Panc1 (cell line): ENCODE data around the gene D2HGDH. TPM values are rescaled to one million over a fixed set of nuclear protein-coding genes. Genes with fewer than 3 reads are reported as not detected.

ENCODE experiments used
- ATAC-seq: fragments of 200-7000 bp; cut with Tn5 transposase; 2 replicates; pipeline ENCODE4 v1.9.1; 2020; ENCODE audit warnings: mild to moderate bottlenecking, moderate library complexity
- BruUV-seq: library from RNA; stranded (reverse); fragments of 400-500 nt; replicated peaks from 2 replicates; lab custom pipeline; 2021; lab: Mats Ljungman, UMichigan
- CTCF ChIA-PET: fragments of 300-600 bp; sonication (Branson Sonifier 250); formaldehyde crosslinking; loops from one replicate; lab custom pipeline; 2022; ENCODE audit warnings: antibody characterized with exemption; lab: Charles Lee
- POLR2A ChIA-PET: fragments of 300-600 bp; sonication (Branson Sonifier 250); formaldehyde crosslinking; loops from one replicate; lab custom pipeline; 2022; ENCODE audit warnings: antibody characterized with exemption; lab: Charles Lee
- DNase-seq: peaks from one replicate; pipeline ENCODE4 v3.0.0-alpha.2; 2010; ENCODE audit warnings: low read depth, low spot score
- H3K27ac ChIP-seq: 2 replicates; pipeline ENCODE4 v1.5.1; 2011; ENCODE audit warnings: mild to moderate bottlenecking, low read length, inconsistent platforms
- H3K27me3 ChIP-seq: fragments of 200-500 bp; sonication (Bioruptor generic); 2 replicates; pipeline ENCODE4 v1.6.0; 2014; ENCODE audit warnings: low read length, inconsistent platforms; ENCODE audit not compliant: control insufficient read depth, insufficient read depth
- H3K36me3 ChIP-seq: fragments of 200-500 bp; sonication (Bioruptor generic); 2 replicates; pipeline ENCODE4 v1.5.1; 2014; ENCODE audit warnings: inconsistent platforms, mild to moderate bottlenecking, low read length, moderate library complexity; ENCODE audit not compliant: control insufficient read depth, insufficient read depth
- H3K4me1 ChIP-seq: 2 replicates; pipeline ENCODE4 v1.5.1; 2011; ENCODE audit warnings: inconsistent platforms, mild to moderate bottlenecking, low read length, moderate library complexity; ENCODE audit not compliant: control insufficient read depth, insufficient read depth
- H3K4me3 ChIP-seq, 2 experiments: 2 replicates each; pipeline ENCODE4 v1.5.1; 2011 to 2012; ENCODE audit warnings: low read depth in 2 of 2, low read length in 2 of 2, mild to moderate bottlenecking in 2 of 2, inconsistent platforms in 1 of 2, moderate library complexity in 1 of 2
- H3K9me3 ChIP-seq: fragments of 200-500 bp; sonication (Bioruptor generic); 2 replicates; pipeline ENCODE4 v1.5.1; 2014; ENCODE audit warnings: low read depth, mild to moderate bottlenecking, inconsistent platforms, low read length, moderate library complexity; ENCODE audit not compliant: control insufficient read depth, insufficient read depth
- POLR2AphosphoS5 ChIP-seq: IDR thresholded peaks from 2 replicates; pipeline ENCODE4 v1.6.1; 2012; ENCODE audit warnings: mild to moderate bottlenecking, low read depth, low read length, moderate library complexity
- SIN3A ChIP-seq: IDR thresholded peaks from 2 replicates; pipeline ENCODE4 v1.6.1; 2012; ENCODE audit warnings: low read depth, mild to moderate bottlenecking, low read length, moderate library complexity, borderline replicate concordance; ENCODE audit not compliant: insufficient read depth
- TCF7L2 ChIP-seq: IDR thresholded peaks from 2 replicates; pipeline ENCODE4 v1.6.1; 2011; ENCODE audit warnings: mild to moderate bottlenecking, low read depth, low read length, inconsistent platforms
- in situ Hi-C: cut with HindIII; loops from 2 replicates; pipeline ENCODE4 v1.10.0; 2016; ENCODE audit warnings: low sequenced_read_pairs, low pct_unique_long_range_greater_than_20kb
- intact Hi-C: fragments of 100-400 bp; cut with micrococcal nuclease; formaldehyde crosslinking; loops from one replicate; pipeline ENCODE4 v1.10.0; 2022; ENCODE audit not compliant: unreplicated experiment
- total RNA-seq: library from RNA; stranded (reverse); gene quantifications from one replicate; pipeline ENCODE4 v1.2.1, GENCODE V29; 2021; ENCODE audit not compliant: unreplicated experiment
- TF ChIP-seq, protein P1 (sequence below): fragments of 450-650 bp; IDR thresholded peaks from 2 replicates; pipeline ENCODE4 v1.5.1; 2017; ENCODE audit warnings: mild to moderate bottlenecking
- TF ChIP-seq, protein P2 (sequence below), 2 experiments: IDR thresholded peaks; 2 replicates each; pipeline ENCODE4 v1.6.1; 2011 to 2012; ENCODE audit warnings: low read depth in 2 of 2, control low read depth in 1 of 2, low read length in 1 of 2, mild to moderate bottlenecking in 1 of 2, moderate library complexity in 1 of 2; ENCODE audit not compliant: insufficient read depth in 1 of 2

D2HGDH gene
- total RNA-seq, 1 experiment from 2014 or later: 53.0 TPM

DNA sequence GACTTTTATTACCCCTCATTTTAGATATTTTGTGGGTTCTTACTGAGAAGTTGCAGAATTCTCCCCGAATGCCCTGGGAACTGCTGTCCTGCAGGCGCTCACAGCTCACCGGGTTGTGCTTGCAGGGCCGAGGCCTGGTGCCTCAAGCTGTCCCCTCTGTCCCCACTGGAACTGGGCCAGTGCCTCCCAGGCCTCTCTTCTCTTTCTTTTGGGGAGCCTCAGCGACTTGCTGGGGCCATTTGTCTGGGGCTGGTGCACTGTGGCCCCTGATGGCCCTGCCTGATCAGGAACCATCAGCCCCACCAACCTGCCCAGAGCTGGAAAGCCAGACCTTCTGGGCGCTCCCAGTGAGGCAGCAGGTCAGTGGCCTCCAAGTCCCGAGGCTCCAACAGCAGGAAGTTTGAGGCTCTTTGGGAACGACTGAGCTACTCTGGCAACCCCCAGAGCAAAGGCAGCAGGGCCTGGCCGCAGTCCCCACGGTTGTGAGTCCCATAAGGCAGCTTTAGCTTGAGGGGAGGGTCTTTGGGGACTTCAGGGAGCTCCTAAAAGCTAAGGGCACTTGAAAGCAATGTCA, 59.9 kb downstream of the D2HGDH start:
- H3K9me3 ChIP-seq: no peaks in the 10 kb centered on the region
- intact Hi-C loops: no loop called here
- H3K4me3 ChIP-seq: no peak overlapping the region
- ATAC-seq: no peak
- ChIA-PET CTCF (no interaction called here), POLR2A (interaction anchor here (0.6 kb wide), 2 partner anchors 10 to 1489 kb away, joined by 3 read pairs; no protein-coding TSS in a partner anchor)
- in situ Hi-C loops: no loop called here
- BruUV-seq: no TSS peak
- H3K27me3 ChIP-seq: no peaks in the 10 kb centered on the region
- no peaks in the 10 kb centered on the region for H3K4me1 ChIP-seq
- no peak for DNase-seq
- H3K27ac ChIP-seq: no peak overlapping the region
- H3K36me3 ChIP-seq: no peaks in the 10 kb centered on the region
- TF ChIP-seq TCF7L2: no peak
- TF ChIP-seq, protein P1, sequence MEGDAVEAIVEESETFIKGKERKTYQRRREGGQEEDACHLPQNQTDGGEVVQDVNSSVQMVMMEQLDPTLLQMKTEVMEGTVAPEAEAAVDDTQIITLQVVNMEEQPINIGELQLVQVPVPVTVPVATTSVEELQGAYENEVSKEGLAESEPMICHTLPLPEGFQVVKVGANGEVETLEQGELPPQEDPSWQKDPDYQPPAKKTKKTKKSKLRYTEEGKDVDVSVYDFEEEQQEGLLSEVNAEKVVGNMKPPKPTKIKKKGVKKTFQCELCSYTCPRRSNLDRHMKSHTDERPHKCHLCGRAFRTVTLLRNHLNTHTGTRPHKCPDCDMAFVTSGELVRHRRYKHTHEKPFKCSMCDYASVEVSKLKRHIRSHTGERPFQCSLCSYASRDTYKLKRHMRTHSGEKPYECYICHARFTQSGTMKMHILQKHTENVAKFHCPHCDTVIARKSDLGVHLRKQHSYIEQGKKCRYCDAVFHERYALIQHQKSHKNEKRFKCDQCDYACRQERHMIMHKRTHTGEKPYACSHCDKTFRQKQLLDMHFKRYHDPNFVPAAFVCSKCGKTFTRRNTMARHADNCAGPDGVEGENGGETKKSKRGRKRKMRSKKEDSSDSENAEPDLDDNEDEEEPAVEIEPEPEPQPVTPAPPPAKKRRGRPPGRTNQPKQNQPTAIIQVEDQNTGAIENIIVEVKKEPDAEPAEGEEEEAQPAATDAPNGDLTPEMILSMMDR: no peak
- no peak for TF ChIP-seq POLR2AphosphoS5
- TF ChIP-seq, protein P2, sequence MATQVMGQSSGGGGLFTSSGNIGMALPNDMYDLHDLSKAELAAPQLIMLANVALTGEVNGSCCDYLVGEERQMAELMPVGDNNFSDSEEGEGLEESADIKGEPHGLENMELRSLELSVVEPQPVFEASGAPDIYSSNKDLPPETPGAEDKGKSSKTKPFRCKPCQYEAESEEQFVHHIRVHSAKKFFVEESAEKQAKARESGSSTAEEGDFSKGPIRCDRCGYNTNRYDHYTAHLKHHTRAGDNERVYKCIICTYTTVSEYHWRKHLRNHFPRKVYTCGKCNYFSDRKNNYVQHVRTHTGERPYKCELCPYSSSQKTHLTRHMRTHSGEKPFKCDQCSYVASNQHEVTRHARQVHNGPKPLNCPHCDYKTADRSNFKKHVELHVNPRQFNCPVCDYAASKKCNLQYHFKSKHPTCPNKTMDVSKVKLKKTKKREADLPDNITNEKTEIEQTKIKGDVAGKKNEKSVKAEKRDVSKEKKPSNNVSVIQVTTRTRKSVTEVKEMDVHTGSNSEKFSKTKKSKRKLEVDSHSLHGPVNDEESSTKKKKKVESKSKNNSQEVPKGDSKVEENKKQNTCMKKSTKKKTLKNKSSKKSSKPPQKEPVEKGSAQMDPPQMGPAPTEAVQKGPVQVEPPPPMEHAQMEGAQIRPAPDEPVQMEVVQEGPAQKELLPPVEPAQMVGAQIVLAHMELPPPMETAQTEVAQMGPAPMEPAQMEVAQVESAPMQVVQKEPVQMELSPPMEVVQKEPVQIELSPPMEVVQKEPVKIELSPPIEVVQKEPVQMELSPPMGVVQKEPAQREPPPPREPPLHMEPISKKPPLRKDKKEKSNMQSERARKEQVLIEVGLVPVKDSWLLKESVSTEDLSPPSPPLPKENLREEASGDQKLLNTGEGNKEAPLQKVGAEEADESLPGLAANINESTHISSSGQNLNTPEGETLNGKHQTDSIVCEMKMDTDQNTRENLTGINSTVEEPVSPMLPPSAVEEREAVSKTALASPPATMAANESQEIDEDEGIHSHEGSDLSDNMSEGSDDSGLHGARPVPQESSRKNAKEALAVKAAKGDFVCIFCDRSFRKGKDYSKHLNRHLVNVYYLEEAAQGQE (IDR thresholded peaks at IDR 0.05; ENCODE audit: insufficient read depth in 1 of 2, low read depth in 2 of 2, low read length in 1 of 2): no peak

DNA sequence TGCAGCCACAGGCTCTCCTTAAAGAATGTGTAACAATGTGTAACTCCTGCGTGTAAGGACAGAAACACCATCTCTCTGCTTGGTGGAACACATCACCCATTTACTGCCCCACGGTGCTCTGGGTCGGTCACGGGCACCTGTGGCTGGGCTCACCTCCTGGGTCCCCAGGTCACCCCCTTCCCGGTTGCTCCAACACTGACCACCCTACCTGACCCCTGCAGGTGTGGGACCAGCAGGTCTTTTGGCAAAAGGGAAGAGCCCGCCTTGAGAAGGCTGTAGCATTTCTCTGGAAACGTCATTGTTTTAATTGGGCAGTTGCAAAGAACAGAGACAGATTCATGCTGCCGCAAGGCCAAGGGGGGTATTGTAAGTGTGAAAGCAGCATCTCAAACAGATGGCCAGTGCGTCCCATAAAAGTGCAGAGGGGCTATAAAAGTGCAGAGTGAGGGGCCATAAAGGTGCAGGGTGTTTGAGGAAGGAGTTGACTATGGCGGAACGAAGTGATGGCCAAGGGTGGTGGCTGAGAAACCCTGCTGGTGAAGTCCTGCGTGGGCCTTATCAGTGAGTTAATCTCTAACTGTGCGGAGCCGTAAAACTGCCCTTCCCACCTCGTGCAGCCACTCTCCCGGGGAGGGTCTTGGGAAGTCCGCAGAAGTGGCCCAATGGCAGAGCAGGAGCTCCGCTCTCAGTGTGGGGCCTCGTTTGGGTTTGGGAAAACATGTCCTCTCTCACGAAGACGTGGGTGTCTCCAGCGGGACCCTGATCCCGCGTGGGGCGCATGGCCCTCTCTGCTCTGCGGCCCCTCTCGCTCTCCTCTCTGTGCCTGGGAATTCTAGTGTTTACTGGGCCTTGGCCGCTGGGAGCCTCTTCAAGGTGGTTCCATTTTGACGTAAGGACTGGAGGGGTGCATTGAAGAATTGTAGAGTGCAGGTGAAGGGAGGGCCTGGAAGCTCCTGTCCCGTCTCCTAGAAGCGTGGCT, 60.9 kb downstream of the D2HGDH start:
- intact Hi-C loops (no loop called here), in situ Hi-C loops (no loop called here)
- Histone ChIP-seq H3K4me1 (no peaks in the 10 kb centered on the region), H3K9me3 (no peaks in the 10 kb centered on the region), H3K27me3 (no peaks in the 10 kb centered on the region), H3K36me3 (no peaks in the 10 kb centered on the region), H3K27ac (no peak overlapping the region), H3K4me3 (no peak overlapping the region)
- CTCF ChIA-PET: no interaction called here
- DNase-seq (no peak), ATAC-seq (no peak)
- TF ChIP-seq SIN3A (no peak), TCF7L2 (no peak), POLR2AphosphoS5 (no peak)
- TF ChIP-seq, protein P1: no peak
- TF ChIP-seq, protein P2 (IDR thresholded peaks at IDR 0.05; ENCODE audit: insufficient read depth in 1 of 2, low read depth in 2 of 2, low read length in 1 of 2): no peak
- no TSS peak for BruUV-seq
- POLR2A ChIA-PET: no interaction called here
